H9 (cell line): ENCODE results near the gene RYR3. TPM values are rescaled to one million over a fixed set of nuclear protein-coding genes. Genes with fewer than 3 reads are reported as not detected.
A peak's percentile ranks its signal among the peaks of the same experiment; 100 is the strongest.

Experiments
- DNase-seq: peaks from one replicate; pipeline ENCODE4 v3.0.0-alpha.2; 2017
- H2AFZ ChIP-seq: one replicate; pipeline ENCODE4 v1.6.1; 2013; ENCODE audit warnings: mild to moderate bottlenecking, low read length, control low read depth, moderate library complexity
- H2AK5ac ChIP-seq: 2 replicates; pipeline ENCODE4 v1.6.1; 2013; ENCODE audit warnings: low read length, control low read depth, mixed read lengths; ENCODE audit not compliant: insufficient read length
- H2BK120ac ChIP-seq: one replicate; pipeline ENCODE4 v1.6.1; 2013; ENCODE audit warnings: low read depth, mild to moderate bottlenecking, low read length, control low read depth, inconsistent platforms; ENCODE audit not compliant: poor library complexity, severe bottlenecking
- H2BK12ac ChIP-seq: 2 replicates; pipeline ENCODE4 v1.6.1; 2013; ENCODE audit warnings: low read length, control low read depth, mixed read lengths, low read depth; ENCODE audit not compliant: insufficient read length
- H2BK15ac ChIP-seq: 2 replicates; pipeline ENCODE4 v1.6.1; 2013; ENCODE audit warnings: low read depth, low read length, control low read depth
- H2BK20ac ChIP-seq: one replicate; pipeline ENCODE4 v1.6.1; 2013; ENCODE audit warnings: low read depth, mild to moderate bottlenecking, low read length, control low read depth, inconsistent platforms; ENCODE audit not compliant: poor library complexity, severe bottlenecking
- H2BK5ac ChIP-seq: 2 replicates; pipeline ENCODE4 v1.6.1; 2013; ENCODE audit warnings: low read length, control low read depth, mixed read lengths; ENCODE audit not compliant: insufficient read length
- H3K14ac ChIP-seq: 2 replicates; pipeline ENCODE4 v1.6.1; 2013; ENCODE audit warnings: low read length, control low read depth; ENCODE audit not compliant: insufficient read depth
- H3K18ac ChIP-seq: 2 replicates; pipeline ENCODE4 v1.6.1; 2013; ENCODE audit warnings: low read depth, mild to moderate bottlenecking, mixed read lengths, low read length, control low read depth; ENCODE audit not compliant: insufficient read length
- H3K23ac ChIP-seq: 2 replicates; pipeline ENCODE4 v1.6.1; 2013; ENCODE audit warnings: low read length, control low read depth, mixed read lengths, low read depth; ENCODE audit not compliant: insufficient read length
- H3K23me2 ChIP-seq: 2 replicates; pipeline ENCODE4 v1.6.1; 2013; ENCODE audit warnings: low read depth, mild to moderate bottlenecking, mixed read lengths, low read length, control low read depth; ENCODE audit not compliant: insufficient read length, poor library complexity, severe bottlenecking
- H3K27ac ChIP-seq: 2 replicates; pipeline ENCODE4 v1.5.1; 2013; ENCODE audit warnings: low read length, control low read depth, mixed read lengths, low read depth; ENCODE audit not compliant: insufficient read length
- H3K27me3 ChIP-seq: 2 replicates; pipeline ENCODE4 v1.6.1; 2013; ENCODE audit warnings: low read length, control low read depth, inconsistent platforms; ENCODE audit not compliant: insufficient read depth
- H3K4ac ChIP-seq: 2 replicates; pipeline ENCODE4 v1.6.1; 2013; ENCODE audit warnings: low read depth, mild to moderate bottlenecking, control low read depth, inconsistent platforms, low read length, moderate library complexity
- H3K4me1 ChIP-seq: 2 replicates; pipeline ENCODE4 v1.6.1; 2013; ENCODE audit warnings: low read length, control low read depth, inconsistent platforms; ENCODE audit not compliant: insufficient read depth
- H3K4me2 ChIP-seq: 2 replicates; pipeline ENCODE4 v1.6.1; 2013; ENCODE audit warnings: low read length, control low read depth, mixed read lengths; ENCODE audit not compliant: insufficient read length, insufficient read depth
- H3K56ac ChIP-seq: 2 replicates; pipeline ENCODE4 v1.6.1; 2013; ENCODE audit warnings: low read depth, mild to moderate bottlenecking, mixed read lengths, low read length, control low read depth; ENCODE audit not compliant: insufficient read length
- H3K79me1 ChIP-seq: 2 replicates; pipeline ENCODE4 v1.6.1; 2013; ENCODE audit warnings: low read depth, mild to moderate bottlenecking, moderate library complexity, low read length, control low read depth, inconsistent platforms; ENCODE audit not compliant: insufficient read depth, poor library complexity, severe bottlenecking
- H3K79me2 ChIP-seq: 2 replicates; pipeline ENCODE4 v1.6.1; 2013; ENCODE audit warnings: low read length, control low read depth, inconsistent platforms; ENCODE audit not compliant: insufficient read depth
- H3K9ac ChIP-seq: 2 replicates; pipeline ENCODE4 v1.6.1; 2013; ENCODE audit warnings: low read length, control low read depth, mixed read lengths; ENCODE audit not compliant: insufficient read length; ENCODE audit errors: extremely low read depth
- H3K9me3 ChIP-seq: one replicate; pipeline ENCODE4 v1.6.1; 2013; ENCODE audit warnings: low read depth, low read length, inconsistent platforms; ENCODE audit not compliant: control insufficient read depth
- H3T11ph ChIP-seq: one replicate; pipeline ENCODE4 v1.6.1; 2013; ENCODE audit warnings: mild to moderate bottlenecking, low read length, control low read depth, inconsistent platforms
- H4K20me1 ChIP-seq: one replicate; pipeline ENCODE4 v1.6.1; 2013; ENCODE audit not compliant: control insufficient read depth, insufficient read length, insufficient read depth
- H4K5ac ChIP-seq: 2 replicates; pipeline ENCODE4 v1.6.1; 2013; ENCODE audit warnings: low read depth, mild to moderate bottlenecking, mixed read lengths, low read length, control low read depth; ENCODE audit not compliant: insufficient read length
- H4K8ac ChIP-seq: replicated peaks from 2 replicates; pipeline ENCODE4 v1.6.1; 2013; ENCODE audit warnings: low read length, control low read depth, mixed read lengths, low read depth; ENCODE audit not compliant: insufficient read length
- H4K91ac ChIP-seq: 2 replicates; pipeline ENCODE4 v1.6.1; 2013; ENCODE audit warnings: low read depth, mild to moderate bottlenecking, moderate library complexity, mixed read lengths, low read length, control low read depth; ENCODE audit not compliant: insufficient read length
- H3K27ac Mint-ChIP-seq, 3 experiments: 2 replicates in 2 of 3; 3 replicates in 1 of 3; pipeline ENCODE4 v1.8.0; 2020 to 2021; ENCODE audit warnings: mixed read lengths in 3 of 3, mild to moderate bottlenecking in 1 of 3, moderate library complexity in 1 of 3
- H3K27me3 Mint-ChIP-seq: 2 replicates; pipeline ENCODE4 v1.8.0; 2021; ENCODE audit warnings: low read depth, mild to moderate bottlenecking, moderate library complexity, mixed read lengths
- H3K36me3 Mint-ChIP-seq, 3 experiments: 2 replicates in 2 of 3; 3 replicates in 1 of 3; pipeline ENCODE4 v1.8.0; 2020 to 2021; ENCODE audit warnings: low read depth in 3 of 3, mixed read lengths in 3 of 3; ENCODE audit not compliant: insufficient read depth in 1 of 3
- H3K4me1 Mint-ChIP-seq, 2 experiments: 2 replicates each; pipeline ENCODE4 v1.8.0; 2020; ENCODE audit warnings: mixed read lengths in 2 of 2
- H3K4me3 Mint-ChIP-seq, 2 experiments: 2 replicates in 1 of 2; 3 replicates in 1 of 2; pipeline ENCODE4 v1.8.0; 2020 to 2021; ENCODE audit warnings: mild to moderate bottlenecking in 2 of 2, mixed read lengths in 2 of 2, moderate library complexity in 1 of 2
- H3K9me3 Mint-ChIP-seq, 2 experiments: 2 replicates in 1 of 2; 3 replicates in 1 of 2; pipeline ENCODE4 v1.8.0; 2020; ENCODE audit warnings: mild to moderate bottlenecking in 2 of 2, mixed read lengths in 2 of 2, moderate library complexity in 1 of 2
- CTCF ChIP-seq: fragments of 200-600 bp; sonication (generic); conservative IDR thresholded peaks from 3 replicates; pipeline ENCODE4 v1.8.0; 2021; ENCODE audit warnings: antibody characterized with exemption, mild to moderate bottlenecking
- WGBS: extraction: QIAGEN DNeasy Blood & Tissue Kit; methylation state at CpG from one replicate; pipeline ENCODE4 v1.1.7; 2013; ENCODE audit warnings: missing lambda C conversion rate, low lambda C conversion rate, mixed read lengths; ENCODE audit not compliant: insufficient read length; ENCODE audit errors: extremely low coverage; 5-methylcytosine and 5-hydroxymethylcytosine counted together
- total RNA-seq: library from RNA; stranded (reverse); gene quantifications from 2 replicates; pipeline ENCODE4 v1.2.1, GENCODE V29; 2021

RYR3 gene
- total RNA-seq, 1 experiment from 2014 or later: 0.85 TPM

GRCh38 chr15:33766389-33766788 lies 455.6 kb downstream of the RYR3 start:
- Histone ChIP-seq H2BK15ac (no peak overlapping the region), H3T11ph (no peak overlapping the region), H2BK20ac (no peak overlapping the region), H3K27me3 (no peaks in the 10 kb centered on the region), H3K79me1 (no peaks in the 10 kb centered on the region), H4K8ac (no peak overlapping the region), H2AK5ac (no peak overlapping the region), H3K4me2 (no peak overlapping the region), H3K56ac (no peak overlapping the region), H3K23me2 (no peaks in the 10 kb centered on the region), H2BK120ac (no peak overlapping the region), H3K23ac (no peak overlapping the region), H4K91ac (no peak overlapping the region), H3K4me1 (no peaks in the 10 kb centered on the region), H2AFZ (no peak overlapping the region), H3K27ac (no peak overlapping the region), H3K9me3 (no peaks in the 10 kb centered on the region), H3K4ac (no peak overlapping the region), H3K79me2 (no peaks in the 10 kb centered on the region), H2BK5ac (no peak overlapping the region), H3K9ac (no peak overlapping the region), H2BK12ac (no peak overlapping the region), H4K20me1 (no peaks in the 10 kb centered on the region), H3K18ac (no peak overlapping the region), H3K14ac (no peak overlapping the region), H4K5ac (no peak overlapping the region)
- H3K4me1 Mint-ChIP-seq: peaks cover 2 to 3% of the 10 kb centered on the region in 2 experiments; a peak in 3 of 4 replicates
- no peak for DNase-seq
- H3K27ac Mint-ChIP-seq: peak overlapping the region in 1 of 3 experiments; percentile 66; a peak in 1 of 7 replicates
- WGBS: no CpG with 5 or more reads among the region's 7 CpGs
- no peaks in the 10 kb centered on the region; a peak in 1 of 5 replicates for H3K9me3 Mint-ChIP-seq
- no peaks in the 10 kb centered on the region for H3K36me3 Mint-ChIP-seq
- H3K4me3 Mint-ChIP-seq: no peak overlapping the region
- peaks cover 3% of the 10 kb centered on the region; the same call in 1 of the 2 replicates for H3K27me3 Mint-ChIP-seq
- no peak; the same call in 2 of the 3 replicates for TF ChIP-seq CTCF
